Measurements from ENCODE around the gene SPNS3.

The SPNS3 gene

DNA sequence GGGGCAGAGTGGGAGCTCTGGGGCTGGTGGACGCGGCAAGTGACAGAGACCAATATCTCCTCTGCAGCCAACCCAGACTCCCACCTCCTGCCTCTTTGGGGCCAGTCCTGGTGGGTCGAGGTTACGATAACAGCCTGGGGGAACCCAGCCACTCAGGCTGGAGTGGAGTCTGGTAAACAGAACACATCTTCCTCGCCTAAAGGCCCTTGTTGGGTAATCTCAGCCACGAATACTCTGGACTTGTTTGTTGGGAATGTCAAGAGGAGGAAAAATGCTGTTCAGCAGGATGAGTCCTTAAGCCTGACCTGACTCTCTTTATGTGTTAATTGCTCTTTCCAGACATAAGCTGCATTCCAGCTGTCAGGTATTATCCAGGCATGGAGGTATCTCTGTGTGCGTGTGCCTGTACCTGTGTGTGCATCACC is 56.9 kb downstream of the SPNS3 start:
- DNase-seq, result no peak

DNA sequence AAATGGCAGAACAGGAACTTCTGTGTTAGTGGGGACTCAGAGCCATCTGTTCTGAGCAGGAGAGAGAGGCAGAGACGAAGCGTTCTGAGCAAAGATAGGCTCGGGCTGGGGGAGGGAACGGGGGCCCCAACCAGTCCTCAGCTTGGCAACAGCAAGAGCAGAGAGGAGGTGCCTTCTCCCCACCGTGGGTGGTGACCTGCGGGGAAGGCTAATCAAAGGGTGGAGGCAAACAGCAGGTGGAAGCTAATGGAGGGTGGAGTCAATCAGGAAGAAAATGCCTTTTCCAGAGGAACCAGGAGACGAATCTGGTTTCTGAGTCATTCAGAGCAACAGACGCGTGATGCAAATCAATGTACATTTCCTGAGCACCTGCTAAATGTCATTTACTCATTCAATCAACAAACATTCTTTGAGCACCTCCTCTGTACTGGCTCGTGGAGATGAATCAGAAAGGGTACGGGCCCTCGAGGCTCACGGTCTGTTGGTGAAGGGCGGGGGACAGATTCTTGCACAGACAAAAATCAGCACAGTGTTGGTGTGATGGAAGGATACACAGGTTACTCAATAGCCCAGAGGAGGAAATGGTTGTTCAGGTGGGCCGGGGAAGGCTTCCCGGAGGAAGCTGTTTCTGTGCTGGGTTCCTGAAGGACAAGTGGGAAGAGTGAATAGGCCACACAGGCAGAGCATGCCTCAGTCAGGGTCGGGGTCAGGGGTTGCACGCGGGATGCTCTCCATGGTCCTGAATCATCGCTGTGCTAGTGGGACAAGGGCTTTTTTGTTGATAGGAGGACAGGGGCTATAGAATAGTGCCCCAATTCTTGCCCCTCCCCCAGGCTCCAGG is 59.2 kb downstream of the SPNS3 start:
- DNase-seq, result peak; percentile 64

DNA sequence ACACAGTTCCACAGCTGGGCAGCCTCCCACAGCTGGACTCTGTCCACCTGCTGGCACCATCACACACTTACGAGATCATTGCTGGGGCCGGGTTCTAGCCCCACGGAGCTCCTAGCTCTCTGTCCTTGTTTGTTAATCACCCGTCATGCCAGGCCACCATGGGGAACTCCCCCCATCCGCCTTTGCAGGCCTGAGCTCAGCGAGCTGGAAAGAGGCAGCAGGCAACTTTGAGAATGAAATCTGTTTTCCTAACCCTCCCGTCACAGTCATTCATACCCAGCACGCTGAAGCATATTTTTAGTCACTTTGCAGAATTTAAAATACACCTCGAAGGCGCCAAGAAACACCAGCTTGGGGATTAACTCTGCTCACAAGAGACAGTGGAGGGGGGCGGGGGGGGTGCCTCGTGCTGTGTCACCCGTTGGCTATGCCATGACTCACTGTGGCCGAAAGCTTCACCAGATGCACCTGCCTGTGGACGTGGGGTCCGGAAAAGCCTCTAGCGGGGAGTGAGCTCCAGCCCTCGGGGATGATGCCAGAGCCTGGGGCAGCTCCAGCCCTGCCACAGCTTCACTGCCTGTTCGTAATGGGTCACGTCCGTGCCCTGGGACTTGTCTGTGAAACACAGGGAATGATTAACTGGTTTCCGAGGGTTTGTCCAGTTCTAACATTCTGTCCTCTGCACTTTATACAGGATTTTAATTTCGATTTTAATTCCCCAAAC is 63.5 kb downstream of the SPNS3 start:
- DNase-seq, result no peak

DNA sequence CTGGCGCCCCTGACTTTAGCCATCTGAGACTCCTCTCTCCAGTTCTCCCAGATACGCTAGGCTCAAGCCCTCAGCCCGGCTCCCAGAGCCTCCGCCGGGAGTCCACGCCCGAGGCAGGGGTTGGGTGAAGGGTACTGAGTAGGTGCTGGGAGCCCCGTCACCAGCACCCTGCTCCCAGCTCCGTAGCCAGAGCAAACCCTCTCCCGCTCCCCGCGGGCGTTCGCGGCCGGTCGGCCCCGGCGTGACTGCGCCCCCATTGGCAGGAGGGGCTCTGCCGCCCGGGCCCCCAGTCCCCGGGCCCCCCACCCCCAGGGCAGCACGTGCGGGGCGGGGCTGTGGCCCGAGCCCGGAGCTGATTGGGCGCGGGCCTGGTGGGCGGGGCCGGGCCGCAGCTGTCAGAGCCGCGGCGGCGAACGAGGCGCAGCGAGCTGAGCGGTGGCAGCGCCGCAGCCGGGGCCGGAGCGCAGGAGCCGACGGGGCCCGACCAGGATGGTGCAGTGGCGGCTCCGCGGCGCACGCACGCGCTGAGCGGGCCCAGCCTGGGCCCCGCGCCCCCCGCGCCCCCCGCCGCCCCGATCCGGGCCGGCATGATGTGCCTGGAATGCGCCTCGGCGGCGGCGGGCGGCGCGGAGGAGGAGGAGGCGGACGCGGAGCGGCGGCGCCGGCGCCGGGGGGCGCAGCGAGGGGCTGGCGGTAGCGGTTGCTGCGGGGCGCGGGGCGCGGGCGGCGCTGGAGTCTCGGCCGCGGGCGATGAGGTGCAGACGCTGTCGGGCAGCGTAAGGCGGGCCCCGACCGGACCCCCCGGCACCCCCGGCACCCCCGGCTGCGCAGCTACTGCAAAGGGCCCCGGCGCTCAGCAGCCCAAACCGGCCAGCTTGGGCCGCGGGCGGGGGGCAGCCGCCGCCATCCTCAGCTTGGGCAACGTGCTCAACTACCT is 65.0 kb downstream of the SPNS3 start, which contains the start of gene SPNS2:
SPNS2 (plus strand) TSS at position 421 of the 937 bp plus-strand sequence; CDS start at position 588, 167 bp downstream.
- DNase-seq, result peak; percentile 72

DNA sequence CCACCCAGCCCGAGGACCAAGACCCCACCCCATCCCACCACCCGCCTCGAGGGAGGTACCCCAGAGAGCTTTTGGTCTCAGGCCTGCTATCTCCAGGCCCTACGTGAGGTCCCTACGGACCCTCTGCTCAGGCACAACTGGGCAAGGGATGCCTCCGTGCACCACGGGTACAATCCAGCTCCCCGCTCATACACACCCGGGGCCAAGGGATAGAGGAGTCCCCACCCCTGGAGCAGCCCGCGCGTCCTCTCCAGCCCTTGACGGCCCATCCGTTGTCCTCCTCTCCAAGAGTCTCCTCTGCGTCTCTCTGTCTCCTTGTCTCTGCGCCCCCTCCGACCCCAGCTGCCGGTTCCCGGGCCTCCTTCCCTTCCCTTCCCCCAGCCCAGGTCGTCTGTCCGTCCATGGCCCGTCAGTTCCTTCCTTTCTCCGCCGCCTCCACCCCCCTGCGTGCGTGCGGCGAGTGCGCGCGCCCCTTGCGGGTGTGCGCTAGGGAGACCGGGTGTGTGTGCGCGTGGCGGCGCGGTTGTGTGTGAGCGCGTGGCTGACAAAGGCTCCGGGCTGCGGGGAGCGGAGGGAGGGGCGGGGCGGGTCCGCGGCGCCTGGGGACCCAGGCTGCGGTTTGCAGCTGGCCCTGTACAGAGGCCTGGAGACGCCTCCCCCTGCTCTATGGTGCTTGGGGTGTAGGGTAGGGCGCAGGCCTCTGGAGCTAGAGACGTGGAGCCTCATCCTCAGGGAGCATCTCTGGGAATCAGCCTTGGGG is 65.9 kb downstream of the SPNS3 start:
- no peak for DNase-seq

DNA sequence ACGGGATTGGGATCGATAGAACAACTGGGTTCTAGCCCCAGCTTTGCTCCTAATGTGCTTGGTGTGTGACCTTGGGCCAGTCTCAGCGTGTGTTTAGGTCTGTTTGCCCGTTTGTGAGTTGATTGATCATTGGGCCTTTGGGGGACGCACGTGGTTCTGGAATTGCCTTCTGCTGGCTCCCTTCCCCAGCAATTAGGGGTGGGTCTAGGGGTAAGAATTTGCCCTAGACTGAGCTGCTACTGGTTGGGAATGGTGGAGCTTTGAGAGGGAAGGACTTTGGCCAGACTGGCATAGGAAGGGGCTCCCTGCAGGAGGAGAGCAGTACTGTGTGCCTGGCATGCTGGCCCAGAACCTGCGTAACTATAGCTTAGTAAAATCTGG is 66.4 kb downstream of the SPNS3 start:
- DNase-seq, result no peak

DNA sequence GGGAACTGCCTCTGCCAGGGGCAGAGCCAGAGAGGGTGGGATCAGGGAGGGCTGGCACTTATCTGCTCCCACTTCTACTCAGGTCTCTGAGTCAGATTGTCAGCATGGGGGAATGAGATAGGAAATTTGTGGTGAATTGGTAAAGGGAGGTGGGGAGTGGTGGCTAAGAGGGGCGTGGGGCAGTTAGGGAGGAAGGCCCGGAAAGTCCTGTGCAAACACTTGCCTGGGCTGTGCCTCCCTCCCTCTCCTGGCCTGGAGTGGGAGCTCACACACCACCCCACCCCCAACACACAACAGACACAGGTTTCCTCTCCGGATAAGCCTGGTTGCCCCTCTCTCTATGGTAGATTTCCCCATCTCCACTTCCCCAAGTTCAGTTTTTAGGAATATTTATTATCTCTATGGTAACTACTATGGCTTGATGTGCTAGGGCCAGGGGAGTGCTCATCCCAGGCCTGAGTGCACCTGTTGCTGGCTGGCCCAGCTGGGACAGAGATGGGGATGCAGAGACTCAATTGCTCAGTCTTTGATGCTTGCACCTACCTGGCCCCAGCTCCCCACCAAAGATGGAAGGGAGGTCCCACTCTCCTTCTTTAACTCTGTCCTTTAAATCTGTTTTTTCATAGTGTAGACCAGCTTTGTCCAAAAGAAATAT is 67.7 kb downstream of the SPNS3 start:
- DNase-seq, result no peak

DNA sequence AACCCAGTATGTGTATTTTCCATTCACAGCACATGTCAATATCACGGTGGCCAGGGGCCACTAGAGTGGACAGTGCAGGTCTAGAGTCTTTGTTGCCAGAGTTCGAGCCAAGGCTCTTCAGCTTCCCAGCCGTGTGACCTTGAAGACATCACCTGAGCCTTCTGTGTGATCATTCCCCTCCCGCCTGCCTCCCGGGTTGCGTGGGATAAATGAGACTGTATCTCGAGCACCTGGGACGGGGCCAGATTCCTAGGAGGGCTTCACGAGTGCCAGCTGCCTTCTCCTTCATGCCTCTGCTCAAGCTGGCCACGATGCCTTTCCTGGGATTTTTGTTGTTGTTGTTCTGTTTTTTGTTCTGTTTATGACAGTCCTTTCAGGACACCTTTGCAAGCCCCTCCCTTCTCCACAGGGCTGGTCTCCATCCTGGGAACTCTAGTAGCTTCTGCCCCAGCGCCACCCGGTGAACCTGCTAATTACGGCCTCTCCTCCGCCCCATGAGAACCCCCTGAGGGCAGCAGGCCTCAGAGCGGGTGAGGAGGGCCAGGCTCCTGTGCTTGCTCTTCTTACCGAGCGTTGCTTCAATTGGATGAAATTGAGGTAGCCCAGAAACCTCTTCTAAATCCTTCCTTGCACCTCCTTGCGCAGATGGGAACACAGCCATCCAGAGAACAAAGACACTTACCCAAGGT is 68.9 kb downstream of the SPNS3 start:
- DNase-seq, result no peak

DNA sequence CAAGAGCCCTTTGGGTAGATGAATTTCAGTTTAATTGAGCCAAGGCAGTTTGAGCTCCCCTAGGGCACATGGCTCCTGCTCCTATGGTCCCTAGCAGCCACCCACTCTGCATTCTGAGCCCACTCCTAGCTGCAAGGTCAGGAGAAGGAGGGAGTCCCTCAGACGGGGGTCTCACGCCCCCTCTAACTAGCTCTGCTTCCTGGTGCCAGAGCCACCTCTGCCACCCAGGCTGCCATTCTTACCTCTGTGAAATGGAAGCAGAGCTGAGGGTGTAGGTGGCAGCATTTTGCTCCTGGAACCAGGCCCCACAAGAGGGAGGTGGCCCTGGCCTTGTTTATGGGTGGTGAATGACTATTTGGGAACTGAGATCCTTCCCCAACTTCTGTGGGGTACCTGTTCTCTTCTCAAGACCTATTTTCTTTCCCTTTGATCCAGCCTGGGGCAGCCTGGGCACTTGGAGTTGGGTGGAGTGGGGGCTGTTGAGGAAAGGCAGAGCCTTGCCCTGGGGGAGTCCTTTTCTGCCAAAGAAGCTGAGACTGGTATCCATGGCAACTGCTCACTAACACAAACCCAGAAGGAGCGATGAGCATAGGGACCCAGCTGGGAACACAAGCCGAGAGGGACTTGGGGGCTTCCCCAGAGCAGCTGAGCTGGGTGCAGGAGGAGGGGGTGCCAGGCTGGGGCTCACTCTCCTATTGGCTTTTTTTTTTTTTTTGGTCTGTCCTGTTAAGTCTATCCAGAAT is 69.7 kb downstream of the SPNS3 start:
- no peak for DNase-seq

DNA sequence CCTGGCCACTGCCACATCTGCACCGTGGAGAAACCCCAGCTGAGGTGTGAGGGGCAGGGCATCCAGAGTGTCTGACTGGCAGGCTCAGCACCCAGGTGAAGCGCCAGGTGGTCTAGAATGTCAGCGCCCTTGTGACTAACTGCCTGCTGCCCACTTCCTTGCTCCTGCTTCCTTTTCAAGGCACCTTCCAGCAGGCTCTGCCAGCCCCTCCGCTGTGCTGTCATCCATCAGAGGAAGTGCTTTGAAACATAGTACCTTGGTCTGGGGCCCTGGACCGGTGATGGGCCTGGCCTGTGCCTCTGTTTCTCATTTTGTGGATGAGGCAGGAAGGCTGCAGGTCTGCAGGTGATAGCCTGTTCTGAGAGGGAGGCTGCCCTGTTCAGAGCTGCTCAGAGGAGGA is 70.4 kb downstream of the SPNS3 start:
- DNase-seq, result no peak

DNA sequence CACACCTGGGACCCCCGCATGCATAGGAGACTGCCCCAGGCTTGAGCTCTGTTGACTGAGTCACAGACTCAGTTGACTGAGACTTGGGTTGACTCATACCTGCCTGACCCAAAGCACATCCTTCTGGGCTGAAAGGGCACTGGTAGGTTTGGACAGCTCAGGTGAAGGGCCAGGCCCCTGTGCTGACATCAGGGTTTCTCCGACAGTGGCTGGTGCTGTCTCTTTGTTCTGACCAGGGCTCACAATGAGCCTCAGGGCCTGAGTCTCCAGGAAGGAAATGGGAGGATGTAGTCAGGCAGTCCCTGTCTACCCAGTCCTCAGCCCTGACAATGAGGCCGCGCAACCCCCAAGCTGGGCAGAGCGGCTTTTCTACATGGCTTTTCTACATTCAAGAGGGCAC is 71.4 kb downstream of the SPNS3 start:
- no peak for DNase-seq

DNA sequence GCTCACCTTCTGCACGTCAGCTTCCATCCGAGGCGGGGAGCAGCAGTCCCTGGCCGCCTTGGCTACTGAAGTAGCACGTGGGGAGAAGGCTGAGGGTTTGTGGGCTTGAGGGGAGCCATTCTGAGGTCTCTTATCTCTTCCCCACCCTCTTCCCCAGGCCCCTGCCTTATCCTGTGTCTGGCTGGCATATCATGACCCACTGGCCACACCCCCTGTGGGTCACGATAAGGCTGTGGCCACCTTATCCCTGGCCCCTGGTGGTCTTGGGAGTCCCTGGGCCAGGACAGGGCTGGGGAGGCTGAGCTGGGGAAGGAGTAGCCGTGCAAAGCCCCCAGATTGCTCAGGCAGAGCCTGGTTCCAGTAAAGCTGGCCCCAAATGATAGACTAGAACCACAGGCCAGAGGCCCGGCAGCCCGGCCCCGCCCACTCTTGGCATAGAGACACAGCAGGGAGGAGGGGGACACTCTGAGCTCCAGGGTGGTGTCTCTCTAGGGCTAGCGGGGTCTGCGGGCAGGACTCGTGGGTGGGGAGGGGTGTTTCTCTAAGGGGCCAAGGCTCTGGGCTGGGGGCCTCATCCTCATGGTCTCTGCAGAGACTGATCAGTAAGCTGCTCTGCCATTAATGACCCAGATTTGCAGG is 72.6 kb downstream of the SPNS3 start:
- peak; percentile 72 for DNase-seq

DNA sequence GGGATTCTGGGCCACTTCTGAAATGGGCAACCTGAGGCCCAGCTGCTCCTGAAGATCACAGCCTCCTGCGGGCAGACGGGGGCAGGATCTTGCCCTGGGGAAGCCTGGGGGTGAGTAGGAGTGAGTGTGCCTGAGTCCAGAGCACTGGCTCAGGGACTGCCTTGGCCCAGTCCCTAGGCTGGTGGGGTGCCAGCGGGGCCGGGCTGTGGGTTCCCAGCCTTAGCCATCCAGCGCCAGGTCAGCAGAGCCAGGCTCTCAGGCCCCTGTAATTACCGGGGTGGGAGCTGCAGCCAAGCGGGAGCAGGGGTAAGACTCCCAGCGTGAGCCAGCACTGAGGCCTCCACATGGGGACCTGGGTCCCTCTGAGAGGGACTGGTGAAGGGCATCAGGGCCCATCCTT is 73.2 kb downstream of the SPNS3 start:
- peak; percentile 67 for DNase-seq

DNA sequence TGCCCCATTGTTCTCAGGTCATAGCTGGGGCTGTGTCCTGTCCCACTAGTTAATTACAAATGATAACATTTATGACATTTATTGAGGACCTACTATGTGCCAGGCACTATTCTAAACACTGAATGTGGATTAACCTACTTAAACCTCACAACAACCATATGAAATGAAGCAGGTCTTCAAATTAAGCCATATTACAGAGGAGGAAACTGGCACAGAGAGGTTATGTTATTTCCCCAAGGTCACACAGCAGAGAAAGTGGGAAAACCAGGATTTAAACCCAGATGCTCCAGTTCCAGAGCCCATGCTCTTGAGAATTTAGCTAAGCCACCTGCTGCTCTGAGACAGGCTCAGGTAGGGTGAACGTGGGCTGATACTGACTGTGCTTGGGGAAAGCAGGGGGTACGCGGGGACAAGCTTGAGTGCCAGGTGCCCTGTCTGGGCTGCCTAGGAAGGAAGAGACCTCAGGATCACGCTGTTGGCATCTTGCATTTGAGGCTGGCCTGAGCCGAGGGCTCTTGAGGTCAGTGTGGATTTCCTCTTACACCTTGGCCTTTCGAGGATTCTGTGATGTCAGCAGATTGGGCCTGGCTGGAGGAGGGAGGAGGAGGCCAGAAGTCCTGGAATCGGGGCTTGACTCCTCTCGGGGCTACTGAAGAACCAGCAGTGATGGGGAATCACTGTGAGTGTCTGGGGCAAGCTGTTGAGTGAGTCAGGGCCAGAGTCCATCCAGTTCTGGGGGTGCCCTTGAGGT is 73.8 kb downstream of the SPNS3 start:
- no peak for DNase-seq

DNA sequence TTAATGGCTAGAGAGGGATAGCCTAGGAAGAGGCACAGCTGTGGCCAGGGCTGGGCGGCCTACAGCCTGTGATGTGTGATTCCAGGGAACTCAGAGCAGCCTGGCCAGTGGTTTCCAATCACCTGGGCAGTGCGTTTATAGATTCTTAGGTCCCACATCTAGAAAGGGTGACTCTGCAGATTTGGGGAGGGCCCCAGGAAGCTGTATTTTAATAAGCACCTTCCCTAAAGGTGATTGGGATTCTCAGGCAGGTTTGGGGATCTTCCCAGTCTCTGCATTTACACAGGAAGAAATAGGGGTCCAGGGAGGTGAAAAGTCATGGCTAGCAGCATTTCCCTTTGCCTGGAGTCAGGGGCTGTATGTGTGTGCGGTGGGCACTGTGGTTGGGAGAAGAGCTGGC is 74.5 kb downstream of the SPNS3 start:
- no peak for DNase-seq

DNA sequence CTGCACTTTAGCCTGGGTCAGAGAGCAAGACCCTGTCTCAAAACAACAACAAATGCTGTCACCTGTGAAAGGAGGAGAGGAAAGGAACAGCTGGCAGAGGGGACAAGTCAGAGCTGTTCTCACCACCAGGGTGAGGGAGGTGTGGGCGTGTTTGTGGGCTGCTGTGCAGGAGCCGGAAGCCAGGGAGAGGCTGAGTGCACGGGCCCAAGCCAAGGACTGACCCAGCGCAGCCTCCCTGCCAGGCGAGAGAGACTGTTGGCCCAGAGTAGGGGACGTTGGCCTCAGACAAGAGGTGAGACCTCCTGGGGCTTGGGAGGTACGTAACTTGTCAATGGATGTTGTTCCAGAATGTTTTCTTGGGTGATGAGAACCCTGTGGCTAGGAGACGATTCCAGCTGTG is 75.7 kb downstream of the SPNS3 start:
- no peak for DNase-seq

DNA sequence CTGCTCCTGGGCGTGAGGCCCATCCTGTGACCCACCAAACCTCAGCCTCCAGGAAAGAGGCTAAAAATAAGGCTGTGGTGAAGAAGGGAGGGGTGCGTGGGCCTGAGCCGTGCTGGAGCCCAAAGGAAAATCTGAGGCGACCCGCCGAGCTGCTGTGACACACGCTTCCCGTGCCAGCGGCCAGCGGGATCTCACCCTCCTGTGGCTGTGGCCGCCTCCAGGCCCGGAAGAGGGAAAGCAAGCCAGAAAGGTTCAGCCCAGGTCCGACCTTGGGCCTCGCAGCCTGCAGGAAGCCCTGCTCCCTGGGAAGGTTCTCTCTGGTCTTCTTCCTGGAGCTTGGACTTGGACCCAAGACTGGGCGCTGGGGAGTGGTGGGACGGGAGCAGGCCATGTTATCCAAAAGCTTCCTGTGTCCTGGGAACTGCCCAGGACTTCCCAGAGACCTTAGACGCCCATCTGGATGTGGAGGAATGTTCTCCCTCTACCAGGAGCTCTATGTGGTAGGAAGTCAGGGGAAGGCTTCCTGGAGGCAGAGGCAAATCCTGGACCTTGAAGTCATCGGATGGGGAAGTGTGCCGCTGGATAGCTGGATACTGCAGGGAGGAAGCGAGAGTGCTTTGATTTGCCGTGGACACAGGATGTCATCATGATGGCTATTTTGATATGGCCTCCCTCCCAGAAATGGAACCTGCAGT is 76.3 kb downstream of the SPNS3 start:
- peak; percentile 76 for DNase-seq

DNA sequence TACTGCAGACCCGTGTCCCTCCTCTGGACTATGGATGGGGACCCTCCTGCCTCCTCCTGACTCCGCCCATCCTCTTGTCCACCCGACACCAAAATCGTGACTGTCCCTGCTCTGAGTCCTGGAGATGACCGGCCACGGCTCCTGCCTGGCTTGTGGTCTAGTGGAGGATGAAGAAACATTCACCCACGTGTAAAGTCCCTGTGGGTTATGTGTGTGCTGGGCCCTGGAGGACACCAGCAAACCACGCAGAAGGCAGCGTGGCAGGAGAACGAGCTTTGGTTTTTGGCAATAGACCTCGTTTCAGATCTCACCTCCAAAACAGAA is 76.8 kb downstream of the SPNS3 start:
- no peak for DNase-seq

Measured in right hindlimb (tissue), 1 donor.